Activated CD4-positive, alpha-beta memory T cell treated with anti-CD3 and anti-CD28 coated beads, Interleukin-2, amount 10 ng/mL, durations not matched to agents 7 days and 5 days (primary cell): Measurements from ENCODE around the gene ARHGEF38. TPM values are rescaled to one million over a fixed set of nuclear protein-coding genes. Genes with fewer than 3 reads are reported as not detected.
"Not testable (repeated sequence)": the region's sequence is repeated elsewhere in the genome, so short reads cannot be mapped to it uniquely, and the experiment has no call there.

ENCODE experiments used
- CTCF ChIA-PET: fragments of 350-600 bp; sonication (Branson Sonifier 250); formaldehyde crosslinking; loops from one replicate; lab custom pipeline; 2021; ENCODE audit warnings: antibody characterized with exemption, inconsistent platforms; lab: Charles Lee
- POLR2A ChIA-PET: fragments of 350-600 bp; sonication (Branson Sonifier 250); formaldehyde crosslinking; loops from one replicate; lab custom pipeline; 2021; ENCODE audit warnings: antibody characterized with exemption; lab: Charles Lee
- DNase-seq: peaks from one replicate; pipeline ENCODE4 v3.0.0-alpha.2; 2020
- H3K27ac Mint-ChIP-seq: one replicate; pipeline ENCODE4 v1.8.0; 2021; ENCODE audit warnings: mild to moderate bottlenecking, mixed read lengths
- H3K27me3 Mint-ChIP-seq: one replicate; pipeline ENCODE4 v1.8.0; 2021; ENCODE audit warnings: mixed read lengths
- H3K36me3 Mint-ChIP-seq: one replicate; pipeline ENCODE4 v1.8.0; 2021; ENCODE audit warnings: low read depth, mixed read lengths
- H3K4me1 Mint-ChIP-seq: one replicate; pipeline ENCODE4 v1.8.0; 2021; ENCODE audit warnings: mixed read lengths
- H3K4me3 Mint-ChIP-seq: one replicate; pipeline ENCODE4 v1.8.0; 2021; ENCODE audit warnings: mild to moderate bottlenecking, mixed read lengths
- H3K9me3 Mint-ChIP-seq: one replicate; pipeline ENCODE4 v1.8.0; 2021; ENCODE audit warnings: mixed read lengths
- total RNA-seq, 2 experiments: library from RNA; stranded (reverse); gene quantifications; one replicate each; pipeline ENCODE4 v1.2.3, GENCODE V29; 2021

The ARHGEF38 gene
- total RNA-seq, 2 experiments from 2014 or later = not detected

DNA sequence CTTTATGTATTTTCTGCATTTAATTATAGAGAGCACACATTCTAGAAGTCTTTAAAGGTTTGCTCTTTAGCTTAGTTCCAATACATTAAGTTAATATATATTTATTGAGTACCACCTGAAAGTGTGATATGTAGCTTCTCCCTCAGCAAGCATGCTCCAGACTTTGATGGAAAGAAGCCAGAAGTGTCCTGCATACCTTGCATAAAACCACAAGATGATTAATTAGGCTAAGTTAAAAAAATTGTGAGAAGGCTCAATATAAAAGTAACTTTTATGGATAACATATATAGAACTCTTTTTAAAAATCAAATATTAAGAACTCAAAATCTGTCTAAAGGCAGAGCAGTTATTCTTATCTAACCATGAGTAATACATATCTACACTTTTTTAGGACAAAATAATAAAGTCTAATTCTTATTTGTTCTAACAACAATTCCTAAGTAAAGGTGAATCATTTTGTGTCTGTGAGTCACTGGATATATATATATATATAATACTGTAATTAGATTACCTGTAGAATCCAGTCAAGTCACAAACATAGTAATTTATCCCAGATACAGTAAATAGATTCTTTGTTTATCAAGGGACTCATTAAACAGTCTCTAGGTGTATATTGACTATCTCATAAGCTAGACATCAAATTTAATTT lies 104.8 kb downstream of the ARHGEF38 start:
- CTCF ChIA-PET = no interaction called here
- H3K27ac Mint-ChIP-seq = no peak overlapping the region
- no peaks in the 10 kb centered on the region for H3K36me3 Mint-ChIP-seq
- POLR2A ChIA-PET = interaction anchor here (0.5 kb wide), 1 partner anchor 586 kb away, joined by 3 read pairs; no protein-coding TSS in a partner anchor
- H3K4me3 Mint-ChIP-seq = no peak overlapping the region
- DNase-seq = no peak
- H3K27me3 Mint-ChIP-seq = peaks cover 21% of the 10 kb centered on the region
- H3K4me1 Mint-ChIP-seq = no peaks in the 10 kb centered on the region
- no peaks in the 10 kb centered on the region for H3K9me3 Mint-ChIP-seq

- Mint-ChIP-seq H3K36me3 (no peaks in the 10 kb centered on the region), H3K4me3 (no peak overlapping the region), H3K9me3 (no peaks in the 10 kb centered on the region), H3K4me1 (no peaks in the 10 kb centered on the region), H3K27me3 (peaks cover 21% of the 10 kb centered on the region), H3K27ac (no peak overlapping the region)
- POLR2A ChIA-PET = no interaction called here
- CTCF ChIA-PET = interaction anchor here (0.6 kb wide), 2 partner anchors 669 to 1388 kb away, joined by 3 to 4 read pairs; no protein-coding TSS in a partner anchor
- no peak for DNase-seq
Measured at GRCh38 chr4:105659190-105659589, 106.8 kb downstream of the ARHGEF38 start.

DNA sequence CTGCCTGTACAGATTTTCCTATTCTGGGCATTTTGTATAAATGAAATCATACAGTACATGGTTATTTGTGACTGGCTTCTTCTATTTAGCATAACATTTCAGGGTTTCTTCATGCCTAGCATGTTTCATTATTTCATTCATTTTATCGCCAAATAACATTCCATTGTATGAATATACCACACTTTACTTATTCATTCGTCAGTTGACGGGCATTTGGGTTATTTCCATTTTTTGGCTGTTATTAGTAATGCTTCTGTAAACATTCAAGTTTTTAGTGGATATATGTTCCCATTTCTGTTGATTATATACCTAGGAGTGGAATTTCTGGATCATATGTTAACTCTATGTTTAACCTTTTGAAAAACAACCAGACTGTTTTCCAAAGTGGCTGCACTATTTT lies 108.6 kb downstream of the ARHGEF38 start:
- H3K27ac Mint-ChIP-seq = no peak overlapping the region
- peaks cover 15% of the 10 kb centered on the region for H3K27me3 Mint-ChIP-seq
- POLR2A ChIA-PET = no interaction called here
- no peaks in the 10 kb centered on the region for H3K4me1 Mint-ChIP-seq
- CTCF ChIA-PET = no interaction called here
- no peak overlapping the region for H3K4me3 Mint-ChIP-seq
- no peaks in the 10 kb centered on the region for H3K36me3 Mint-ChIP-seq
- DNase-seq = no peak
- H3K9me3 Mint-ChIP-seq = no peaks in the 10 kb centered on the region

- ChIA-PET POLR2A (no interaction called here), CTCF (no interaction called here)
- H3K4me3 Mint-ChIP-seq = no peak overlapping the region
- H3K4me1 Mint-ChIP-seq = no peaks in the 10 kb centered on the region
- H3K9me3 Mint-ChIP-seq = no peaks in the 10 kb centered on the region
- DNase-seq = no peak
- H3K27ac Mint-ChIP-seq = no peak overlapping the region
- H3K36me3 Mint-ChIP-seq = no peaks in the 10 kb centered on the region
- H3K27me3 Mint-ChIP-seq = peaks cover 9% of the 10 kb centered on the region
Measured at GRCh38 chr4:105662935-105663675, 110.7 kb downstream of the ARHGEF38 start.

GRCh38 chr4:105666693-105667092 lies 114.3 kb downstream of the ARHGEF38 start:
- no peak overlapping the region for H3K4me3 Mint-ChIP-seq
- no peak overlapping the region for H3K27ac Mint-ChIP-seq
- DNase-seq = no peak
- peaks cover 9% of the 10 kb centered on the region for H3K27me3 Mint-ChIP-seq
- no peaks in the 10 kb centered on the region for H3K9me3 Mint-ChIP-seq
- ChIA-PET CTCF (interaction anchor here (1.0 kb wide), 1 partner anchor 44 kb away, joined by 3 read pairs; no protein-coding TSS in a partner anchor), POLR2A (no interaction called here)
- no peaks in the 10 kb centered on the region for H3K4me1 Mint-ChIP-seq
- H3K36me3 Mint-ChIP-seq = no peaks in the 10 kb centered on the region

DNA sequence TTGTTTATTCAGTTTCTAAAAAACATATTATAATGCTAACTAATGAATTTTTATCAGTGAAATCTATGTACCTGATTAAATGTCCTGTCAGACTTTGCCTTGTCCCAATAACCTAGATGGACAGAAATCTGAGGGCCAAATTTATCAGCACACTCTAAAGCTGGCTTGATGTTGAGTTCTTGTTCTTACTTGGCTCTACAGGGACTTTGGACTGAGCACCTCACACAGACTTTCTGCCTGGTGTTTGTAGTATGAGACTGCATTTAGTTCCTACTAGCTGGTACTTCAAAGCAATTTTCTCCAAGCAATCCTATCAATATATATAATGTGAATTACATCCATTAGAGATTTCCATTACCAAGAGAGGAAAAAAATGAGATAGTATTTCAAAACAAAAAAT lies 118.3 kb downstream of the ARHGEF38 start:
- POLR2A ChIA-PET = no interaction called here
- Mint-ChIP-seq H3K4me1 (no peaks in the 10 kb centered on the region), H3K36me3 (no peaks in the 10 kb centered on the region), H3K27ac (no peak overlapping the region), H3K4me3 (no peak overlapping the region), H3K9me3 (no peaks in the 10 kb centered on the region), H3K27me3 (peaks cover 11% of the 10 kb centered on the region)
- CTCF ChIA-PET = no interaction called here
- DNase-seq = no peak

DNA sequence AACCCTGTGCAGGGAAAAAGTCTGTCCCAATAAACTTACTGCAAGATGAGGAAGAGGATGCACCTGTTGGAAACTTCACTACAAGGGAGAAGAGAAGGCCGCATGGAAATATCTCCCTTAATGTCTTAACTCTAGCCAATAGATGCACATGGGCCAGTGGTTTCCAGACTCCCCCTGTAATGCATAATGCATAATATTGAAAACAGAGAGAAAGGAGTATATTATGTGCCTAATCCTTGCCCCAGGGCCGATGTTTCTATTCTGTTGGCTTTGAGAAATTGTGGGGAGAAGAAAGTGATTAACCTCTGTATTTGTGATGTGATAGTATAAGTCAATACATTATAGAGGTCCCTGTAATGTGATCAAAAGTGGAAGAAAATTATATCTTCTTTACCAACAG lies 118.9 kb downstream of the ARHGEF38 start:
- ChIA-PET POLR2A (no interaction called here), CTCF (no interaction called here)
- no peaks in the 10 kb centered on the region for H3K4me1 Mint-ChIP-seq

DNA sequence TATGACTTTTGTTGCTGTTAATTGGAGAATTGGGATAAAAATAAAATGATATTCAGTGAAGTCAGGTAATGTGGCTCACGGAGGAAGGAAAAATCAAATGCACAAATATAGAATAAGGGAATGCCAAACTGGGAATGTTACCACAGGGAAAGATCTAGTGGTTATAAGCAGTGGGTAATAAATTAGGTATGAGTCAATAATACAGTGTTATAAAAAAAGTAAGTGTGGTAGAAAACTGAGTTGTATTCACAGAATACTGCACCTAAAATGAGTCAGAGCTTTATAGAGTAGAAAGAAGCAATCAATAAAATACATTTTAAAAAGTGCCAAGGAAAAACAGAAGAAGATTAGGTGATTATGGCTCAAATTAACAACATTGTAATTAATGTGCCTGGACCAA lies 121.6 kb downstream of the ARHGEF38 start:
- ChIA-PET CTCF (no interaction called here), POLR2A (no interaction called here)
- no peak overlapping the region for H3K4me3 Mint-ChIP-seq
- H3K36me3 Mint-ChIP-seq = no peaks in the 10 kb centered on the region
- peaks cover 11% of the 10 kb centered on the region for H3K27me3 Mint-ChIP-seq
- no peaks in the 10 kb centered on the region for H3K9me3 Mint-ChIP-seq
- no peak for DNase-seq
- H3K27ac Mint-ChIP-seq = no peak overlapping the region
- no peaks in the 10 kb centered on the region for H3K4me1 Mint-ChIP-seq

More for the DNA sequence above, 118.9 kb downstream of the ARHGEF38 start:
- Mint-ChIP-seq H3K9me3 (no peaks in the 10 kb centered on the region), H3K36me3 (no peaks in the 10 kb centered on the region), H3K27ac (no peak overlapping the region), H3K27me3 (peaks cover 11% of the 10 kb centered on the region), H3K4me3 (no peak overlapping the region)
- DNase-seq = no peak

DNA sequence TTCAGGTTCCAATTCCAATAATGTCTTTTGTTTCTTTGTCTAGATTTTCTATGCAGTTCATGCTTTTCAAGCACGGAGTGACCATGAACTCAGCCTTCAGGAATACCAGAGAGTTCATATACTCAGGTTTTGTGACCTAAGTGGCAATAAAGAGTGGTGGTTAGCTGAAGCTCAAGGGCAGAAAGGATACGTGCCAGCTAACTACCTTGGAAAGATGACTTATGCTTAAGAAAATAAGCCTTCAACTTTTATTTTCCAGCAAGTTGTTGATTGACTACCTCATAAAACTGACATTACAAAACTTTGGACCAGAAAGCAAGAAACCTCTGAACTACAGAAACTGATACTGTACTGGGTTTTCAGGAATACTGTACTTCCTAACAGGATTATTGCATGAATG lies 125.3 kb downstream of the ARHGEF38 start:
- DNase-seq = no peak
- ChIA-PET CTCF (no interaction called here), POLR2A (no interaction called here)
- Mint-ChIP-seq H3K4me3 (no peak overlapping the region), H3K27ac (no peak overlapping the region), H3K4me1 (no peaks in the 10 kb centered on the region), H3K9me3 (no peaks in the 10 kb centered on the region), H3K27me3 (peaks cover 3% of the 10 kb centered on the region), H3K36me3 (peaks cover 13% of the 10 kb centered on the region)

DNA sequence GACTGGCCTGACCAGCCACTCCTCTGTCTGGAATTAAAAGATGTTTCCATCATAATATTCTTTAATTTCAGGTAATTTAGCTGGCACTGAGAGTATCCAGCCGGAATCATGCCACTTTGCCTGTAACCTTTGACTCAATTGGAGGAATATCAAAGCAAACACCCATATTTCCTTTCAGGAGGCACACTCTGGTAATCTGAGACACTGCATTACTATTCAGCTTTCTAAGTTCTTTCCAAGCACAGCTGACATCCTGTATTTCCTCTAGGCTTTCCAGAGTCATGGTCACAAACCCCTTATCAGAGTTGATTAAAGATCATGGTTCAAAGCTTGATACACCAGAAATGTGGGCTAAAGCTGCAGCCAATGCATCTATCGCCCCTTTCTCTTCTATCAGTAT lies 126.8 kb downstream of the ARHGEF38 start:
- no peak overlapping the region for H3K4me3 Mint-ChIP-seq
- DNase-seq = no peak
- ChIA-PET CTCF (no interaction called here), POLR2A (no interaction called here)
- no peaks in the 10 kb centered on the region for H3K4me1 Mint-ChIP-seq
- no peaks in the 10 kb centered on the region for H3K27me3 Mint-ChIP-seq
- no peak overlapping the region for H3K27ac Mint-ChIP-seq
- H3K9me3 Mint-ChIP-seq = no peaks in the 10 kb centered on the region
- H3K36me3 Mint-ChIP-seq = peaks cover 16% of the 10 kb centered on the region

DNA sequence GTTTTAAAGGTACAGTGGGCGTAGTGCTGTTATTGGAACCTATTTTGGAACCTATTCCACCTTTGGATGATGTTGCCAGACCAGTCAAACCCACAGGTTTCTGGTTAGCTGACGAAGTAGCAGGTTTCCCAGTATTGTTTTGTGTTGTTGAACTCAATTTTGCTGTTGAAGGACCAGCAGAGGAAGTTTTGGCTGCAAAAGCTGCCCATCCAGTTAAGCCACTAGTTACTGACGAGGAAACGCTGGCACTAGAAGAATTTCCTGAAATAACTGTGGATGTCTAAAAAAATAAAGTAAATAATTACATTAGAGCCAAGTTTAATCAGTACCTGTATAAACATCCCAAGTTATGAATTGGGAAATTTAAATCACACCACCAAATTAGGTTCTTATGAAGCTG lies 130.6 kb downstream of the ARHGEF38 start:
- no peak for DNase-seq
- Mint-ChIP-seq H3K4me1 (no peaks in the 10 kb centered on the region), H3K4me3 (no peak overlapping the region), H3K27ac (no peak overlapping the region), H3K36me3 (peaks cover 26% of the 10 kb centered on the region), H3K27me3 (no peaks in the 10 kb centered on the region), H3K9me3 (no peaks in the 10 kb centered on the region)
- ChIA-PET POLR2A (no interaction called here), CTCF (no interaction called here)

- no peaks in the 10 kb centered on the region for H3K9me3 Mint-ChIP-seq
- CTCF ChIA-PET = no interaction called here
- peaks cover 39% of the 10 kb centered on the region for H3K36me3 Mint-ChIP-seq
- POLR2A ChIA-PET = no interaction called here
- no peak for DNase-seq
- H3K27ac Mint-ChIP-seq = no peak overlapping the region
- no peak overlapping the region for H3K4me3 Mint-ChIP-seq
- no peaks in the 10 kb centered on the region for H3K27me3 Mint-ChIP-seq
- no peaks in the 10 kb centered on the region for H3K4me1 Mint-ChIP-seq
Measured at GRCh38 chr4:105686571-105686970, 134.2 kb downstream of the ARHGEF38 start.

GRCh38 chr4:105694812-105695211 lies 142.4 kb downstream of the ARHGEF38 start:
- H3K36me3 Mint-ChIP-seq = peaks cover 32% of the 10 kb centered on the region
- CTCF ChIA-PET, H3K4me3 Mint-ChIP-seq, H3K27me3 Mint-ChIP-seq, DNase-seq, POLR2A ChIA-PET, H3K27ac Mint-ChIP-seq, H3K4me1 Mint-ChIP-seq, H3K9me3 Mint-ChIP-seq: not testable (repeated sequence)

GRCh38 chr4:105695832-105696231 lies 143.4 kb downstream of the ARHGEF38 start:
- POLR2A ChIA-PET, DNase-seq, H3K27me3 Mint-ChIP-seq, CTCF ChIA-PET, H3K9me3 Mint-ChIP-seq, H3K4me3 Mint-ChIP-seq, H3K27ac Mint-ChIP-seq, H3K4me1 Mint-ChIP-seq: not testable (repeated sequence)
- H3K36me3 Mint-ChIP-seq = peaks cover 31% of the 10 kb centered on the region
